GM21528 (cell line): ENCODE results near the gene ZSCAN9.

Source experiments
- ATAC-seq: cut with Tn5 transposase; IDR thresholded peaks from one replicate; pipeline ENCODE4 v1.9.1; 2021; ENCODE audit warnings: mild to moderate bottlenecking, moderate library complexity; ENCODE audit not compliant: unreplicated experiment, low FRiP score

The ZSCAN9 gene

DNA sequence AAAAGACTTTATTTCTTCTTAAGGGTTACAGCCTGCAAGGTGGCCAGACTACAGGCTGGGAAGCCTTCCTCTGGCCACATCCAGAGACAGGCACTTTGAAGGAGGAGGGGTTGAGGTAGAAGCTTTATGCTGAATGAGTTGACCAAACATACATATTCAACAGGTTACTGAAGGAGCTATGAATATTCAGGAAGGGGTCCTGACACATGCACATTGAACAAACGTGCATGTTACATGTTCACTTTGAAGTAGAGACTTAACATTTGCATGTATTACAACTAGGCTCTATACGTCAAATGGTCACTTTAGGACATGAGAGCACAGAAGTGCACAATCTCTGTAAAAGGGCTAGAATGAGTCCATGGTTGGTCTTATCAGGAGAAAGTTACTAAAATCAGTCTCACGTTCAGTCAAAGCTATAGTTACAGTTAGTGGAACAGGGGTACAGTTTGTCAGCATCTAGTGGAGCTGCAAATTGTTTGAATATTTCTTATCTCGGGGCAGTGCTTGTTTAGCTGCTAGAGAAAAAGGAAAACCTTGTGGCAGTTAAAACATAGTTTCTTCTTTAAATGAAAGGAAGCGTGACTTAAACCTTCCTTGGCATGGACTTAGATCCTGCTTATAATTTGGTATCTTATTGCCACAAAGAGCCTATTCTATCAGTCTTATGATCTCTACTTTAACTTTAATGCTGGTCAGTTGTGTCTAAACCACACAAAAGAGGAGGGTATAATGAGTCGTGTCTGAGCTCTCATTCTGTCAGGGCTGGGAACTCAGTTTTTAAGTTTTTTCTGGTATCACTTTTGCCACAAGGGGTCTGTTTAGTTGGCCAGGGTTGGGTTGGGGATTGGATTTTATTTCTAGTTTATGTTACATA is 4.6 kb upstream of the ZSCAN9 start:
- no peak for ATAC-seq

DNA sequence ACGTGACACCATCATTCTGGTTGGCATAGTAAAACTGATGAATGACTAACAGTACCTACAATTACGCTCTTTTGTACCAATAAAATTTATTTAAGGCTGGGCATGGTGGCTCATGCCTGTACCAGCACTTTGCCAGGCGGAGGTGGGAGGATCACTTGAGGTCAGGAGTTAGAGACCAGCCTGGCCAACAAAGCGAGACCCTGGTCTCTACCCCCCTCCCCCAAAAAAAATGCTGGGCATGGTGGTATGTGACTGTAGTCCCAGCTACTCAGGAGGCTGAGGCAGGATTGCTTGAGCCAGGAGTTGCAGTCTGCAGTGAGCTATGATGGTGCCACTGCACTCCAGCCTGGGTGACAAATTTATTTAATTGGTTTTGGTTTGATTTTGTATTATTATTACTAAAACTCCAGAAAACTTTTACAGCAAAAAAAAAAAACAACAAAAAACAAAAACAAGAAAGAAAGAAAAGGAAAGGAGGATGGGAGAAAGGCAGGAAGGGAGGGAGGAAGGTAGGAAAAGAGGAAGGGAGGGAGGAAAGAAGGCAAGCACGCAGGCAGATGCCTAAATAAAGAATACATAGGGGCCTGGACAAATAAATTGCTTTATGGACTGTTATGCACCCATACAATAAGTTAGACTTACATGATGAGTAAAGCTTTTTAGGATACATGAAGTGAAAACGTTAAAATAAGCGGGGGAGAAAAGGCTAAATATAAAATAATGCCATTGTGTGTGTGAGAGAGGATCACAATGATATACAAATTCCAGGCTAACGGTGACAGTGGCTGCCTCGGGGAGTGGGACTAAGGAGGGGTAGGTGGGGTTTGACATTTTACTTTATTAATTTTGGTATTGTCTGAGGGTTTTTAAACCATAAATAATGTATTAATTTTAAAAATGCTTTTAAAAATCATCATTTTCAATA is 682 bp upstream of the ZSCAN9 start:
- no peak for ATAC-seq

DNA sequence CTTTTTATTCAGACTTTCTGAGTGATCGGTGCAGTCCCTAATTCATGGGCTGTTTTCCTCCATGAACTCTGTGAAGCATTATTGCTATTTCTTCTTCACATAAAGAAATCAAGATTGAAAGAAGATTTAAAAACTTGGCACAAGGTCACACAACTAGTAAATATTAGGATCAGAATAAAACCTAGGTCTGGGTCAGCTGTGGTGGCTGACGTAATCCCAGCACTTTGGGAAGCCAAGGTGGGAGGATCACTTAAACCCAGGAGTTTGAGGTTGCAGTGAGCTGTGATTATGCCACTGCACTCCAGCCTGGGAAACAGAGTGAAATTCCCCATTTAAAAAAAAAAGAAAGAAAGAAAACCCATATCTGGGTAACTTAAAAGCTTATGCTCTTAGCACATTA is 1.4 kb downstream of the ZSCAN9 start:
- ATAC-seq: no peak

- ATAC-seq: no peak
Observed at GRCh38 chr6:28232785-28233184, 7.7 kb downstream of the ZSCAN9 start.

DNA sequence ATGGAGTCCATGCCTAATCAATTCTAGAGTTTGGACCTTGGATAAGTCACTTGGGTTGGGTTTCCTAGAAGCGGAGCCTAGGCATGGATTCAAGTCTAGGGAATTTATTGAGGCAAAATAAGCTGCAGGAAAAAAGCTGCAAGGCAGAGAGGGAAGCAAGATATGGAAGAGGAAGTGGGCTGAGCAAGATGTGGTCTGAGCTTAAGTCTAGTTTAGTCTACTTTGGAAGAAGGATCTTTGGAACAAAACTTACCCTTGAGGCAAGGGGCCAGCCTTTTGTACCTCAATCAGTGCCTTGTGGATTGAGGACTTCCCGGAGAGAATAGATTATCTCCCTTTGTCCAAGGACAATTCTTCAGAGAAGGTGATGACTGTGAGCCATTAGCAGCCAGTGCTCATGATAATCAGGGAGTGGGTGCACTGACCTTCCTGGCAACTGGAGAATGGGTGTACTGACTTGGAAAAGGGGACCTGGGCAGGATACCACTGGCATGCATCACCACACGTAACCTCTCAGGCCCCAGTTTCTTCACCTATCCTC is 10.9 kb downstream of the ZSCAN9 start:
- no peak for ATAC-seq

DNA sequence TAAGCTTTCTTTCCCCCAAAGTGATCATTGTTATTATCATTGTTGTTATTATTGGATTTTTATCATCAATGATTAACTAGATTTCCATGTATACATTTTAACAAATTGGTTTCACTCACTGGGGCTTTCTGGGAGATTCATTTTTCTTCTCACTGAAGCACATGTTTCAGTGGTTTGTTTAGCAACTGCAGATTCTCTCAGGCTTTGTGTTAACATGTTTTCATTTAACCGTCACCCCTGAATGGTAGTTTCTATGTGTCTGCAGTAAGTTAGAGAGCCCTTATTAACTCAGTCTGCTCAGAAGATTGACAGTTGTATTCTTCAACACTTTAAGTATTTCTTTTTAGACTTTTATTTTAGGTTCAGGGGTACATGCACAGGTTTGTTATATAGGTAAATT is 14.6 kb downstream of the ZSCAN9 start:
- no peak for ATAC-seq

- no peak for ATAC-seq
Observed at GRCh38 chr6:28240471-28240870, 15.4 kb downstream of the ZSCAN9 start.

GRCh38 chr6:28243946-28244345 is 18.9 kb downstream of the ZSCAN9 start:
- ATAC-seq: no peak

DNA sequence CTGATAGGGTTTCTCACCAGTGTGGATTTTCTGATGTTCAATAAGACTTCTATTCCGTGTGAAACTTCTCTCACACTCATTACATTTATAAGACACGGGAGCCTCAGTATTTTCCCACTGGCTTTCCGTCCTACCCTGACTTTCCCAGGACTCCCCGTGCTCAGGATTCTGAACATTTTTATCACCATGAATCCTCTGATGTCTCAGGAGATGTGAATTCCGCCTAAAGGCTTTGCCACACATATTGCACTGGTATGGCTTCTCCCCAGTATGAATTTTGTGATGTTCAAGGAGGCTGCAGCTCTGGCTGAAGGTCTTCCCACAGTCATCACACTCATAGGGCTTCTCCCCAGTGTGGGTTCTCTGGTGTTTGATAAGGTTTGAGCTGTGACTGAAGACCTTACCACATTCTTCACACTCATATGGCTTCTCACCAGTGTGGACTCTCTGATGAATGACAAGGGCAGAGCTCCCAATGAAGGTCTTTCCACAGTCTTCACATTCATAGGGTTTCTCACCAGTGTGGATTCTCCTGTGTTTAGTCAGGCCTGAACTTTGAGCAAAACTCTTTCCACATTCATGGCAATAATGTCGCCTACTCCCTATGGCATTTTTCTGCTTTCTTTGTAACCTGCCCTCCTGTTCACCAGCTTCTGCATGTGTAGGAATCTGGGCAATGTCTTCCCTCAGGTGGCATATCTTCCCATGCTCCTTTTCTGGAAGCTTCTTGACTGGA is 20.3 kb downstream of the ZSCAN9 start:
- no peak for ATAC-seq

DNA sequence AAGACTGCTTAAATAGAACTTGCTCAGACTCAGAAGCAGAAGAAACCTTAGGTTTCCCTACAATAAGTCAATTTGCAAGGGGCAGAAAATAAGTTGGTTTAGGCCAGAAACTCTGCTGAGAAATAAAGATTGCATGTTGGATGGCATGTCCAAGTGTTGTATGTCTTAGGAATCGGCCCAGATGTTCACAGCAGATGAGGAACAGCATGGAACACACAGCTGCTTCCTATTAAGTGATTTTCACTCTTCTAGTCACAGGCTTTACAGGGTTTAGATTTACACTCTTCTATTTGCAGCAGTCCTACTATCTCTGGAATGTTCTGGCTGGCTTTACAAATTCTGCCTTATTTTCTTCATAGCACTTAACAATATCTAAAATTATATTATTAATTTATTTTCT is 23.8 kb downstream of the ZSCAN9 start:
- no peak for ATAC-seq

GRCh38 chr6:28250747-28251146 is 25.7 kb downstream of the ZSCAN9 start:
- no peak for ATAC-seq

DNA sequence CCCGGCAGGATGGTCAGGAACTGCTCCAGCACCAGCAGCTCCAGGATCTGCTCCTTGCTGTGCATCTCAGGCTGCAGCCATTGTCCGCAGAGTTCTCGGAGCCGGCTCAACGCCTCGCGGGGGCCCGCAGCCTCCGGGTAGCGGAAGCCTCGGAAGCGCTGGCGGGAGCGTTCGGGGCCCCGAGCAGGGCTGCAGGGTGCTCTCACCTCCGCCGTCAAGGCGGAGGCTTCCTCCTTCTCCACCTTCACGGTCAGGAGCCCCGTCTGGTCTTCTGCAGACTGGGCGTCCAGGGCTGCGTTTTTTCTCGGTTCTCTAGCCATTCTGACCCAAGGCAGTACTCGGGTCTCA is 26.6 kb downstream of the ZSCAN9 start:
- peak; percentile 53 for ATAC-seq

DNA sequence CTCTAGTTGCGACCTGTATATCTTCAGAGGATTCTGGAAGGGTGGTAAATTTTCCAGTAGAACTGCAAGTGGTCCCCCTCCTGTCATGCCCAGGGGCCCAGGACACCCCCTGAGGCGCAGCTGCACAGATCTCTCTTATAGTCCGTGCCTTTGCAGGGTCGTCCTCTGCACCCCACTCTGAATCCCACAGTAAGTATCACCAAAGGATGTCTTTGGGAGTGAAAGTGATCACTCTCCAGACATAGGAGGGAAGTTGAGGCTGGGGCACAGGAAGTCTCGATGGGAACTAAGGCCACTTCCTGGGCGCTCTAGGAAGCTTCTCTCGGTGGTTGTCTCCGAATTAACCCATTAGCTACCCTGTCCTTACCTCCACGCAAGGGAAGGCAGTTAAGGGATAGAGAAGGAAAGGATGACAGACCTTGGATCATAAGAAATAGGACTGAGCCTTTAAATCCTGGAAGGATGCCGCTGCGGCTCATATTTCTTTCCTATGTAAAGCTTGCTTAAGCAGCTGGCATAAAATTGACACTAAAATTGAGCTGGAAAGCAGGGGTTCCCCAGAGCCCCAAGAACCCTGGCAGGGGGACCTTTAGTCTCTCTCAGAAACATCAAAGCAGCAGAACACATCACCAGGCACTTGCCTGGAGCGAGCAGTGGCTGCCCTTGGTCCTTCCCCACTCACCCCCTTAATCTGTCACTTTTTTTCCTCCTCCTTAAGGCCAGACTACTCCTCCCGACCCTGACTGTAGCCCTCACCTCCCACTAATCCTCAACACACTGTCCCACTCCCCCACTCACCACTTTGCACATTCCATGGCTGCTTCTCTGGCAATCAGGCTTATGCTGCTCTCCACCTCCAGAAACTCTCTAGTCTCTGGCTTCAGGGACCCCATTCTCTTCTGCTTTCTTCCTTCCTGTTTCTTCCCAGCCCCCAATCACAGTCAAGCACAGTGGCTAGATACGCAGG is 27.2 kb downstream of the ZSCAN9 start, which contains the start of gene ZKSCAN4:
TSS of gene ZKSCAN4 (minus strand) at position 261 of the 967 bp plus-strand sequence. CDS start 289 bp downstream, outside the sequence.
- peak; percentile 82 for ATAC-seq

DNA sequence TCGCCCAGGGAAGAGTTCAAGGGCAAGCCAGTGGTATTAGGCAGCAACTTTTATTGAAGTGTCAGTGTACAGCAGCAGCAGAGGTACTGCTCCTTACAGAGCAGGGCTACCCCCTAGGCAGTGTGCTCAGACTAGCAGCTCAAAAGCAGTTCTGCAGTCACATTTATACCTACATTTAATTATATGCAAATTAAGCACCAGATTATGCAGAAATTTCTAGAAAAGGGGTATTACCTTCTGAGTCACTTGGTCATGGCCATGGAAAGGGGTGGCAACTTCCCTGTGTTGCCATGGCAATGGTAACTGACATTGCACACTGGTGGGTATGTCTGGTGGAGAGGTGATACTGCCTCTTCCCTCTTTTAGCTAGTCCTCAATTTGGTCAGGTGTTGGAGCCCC is 29.0 kb downstream of the ZSCAN9 start:
- ATAC-seq: no peak

DNA sequence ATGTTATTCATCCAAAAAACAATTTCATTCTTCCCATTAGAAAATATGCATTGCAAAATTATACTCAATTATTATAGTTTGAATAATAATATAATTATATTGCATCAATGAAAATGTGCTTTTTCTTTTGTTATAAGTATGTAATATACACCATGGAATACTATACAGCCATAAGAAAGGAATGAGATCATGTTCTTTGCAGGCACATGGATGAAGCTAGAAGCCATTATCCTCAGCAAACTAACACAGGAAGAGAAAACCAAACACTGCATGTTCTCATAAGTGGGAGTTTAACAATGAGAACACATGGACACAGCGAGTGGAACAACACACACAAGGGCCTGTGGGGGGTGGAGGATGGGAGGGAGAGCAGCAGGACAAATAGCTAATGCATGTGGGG is 32.0 kb downstream of the ZSCAN9 start:
- no peak for ATAC-seq

GRCh38 chr6:28258877-28259777 is 34.1 kb downstream of the ZSCAN9 start, which contains the start of gene NKAPL:
Gene NKAPL (plus strand): TSS chr6:28259297. CDS start chr6:28259372, 75 bp downstream.
- no peak for ATAC-seq

GRCh38 chr6:28263922-28264321 is 38.8 kb downstream of the ZSCAN9 start:
- no peak for ATAC-seq

DNA sequence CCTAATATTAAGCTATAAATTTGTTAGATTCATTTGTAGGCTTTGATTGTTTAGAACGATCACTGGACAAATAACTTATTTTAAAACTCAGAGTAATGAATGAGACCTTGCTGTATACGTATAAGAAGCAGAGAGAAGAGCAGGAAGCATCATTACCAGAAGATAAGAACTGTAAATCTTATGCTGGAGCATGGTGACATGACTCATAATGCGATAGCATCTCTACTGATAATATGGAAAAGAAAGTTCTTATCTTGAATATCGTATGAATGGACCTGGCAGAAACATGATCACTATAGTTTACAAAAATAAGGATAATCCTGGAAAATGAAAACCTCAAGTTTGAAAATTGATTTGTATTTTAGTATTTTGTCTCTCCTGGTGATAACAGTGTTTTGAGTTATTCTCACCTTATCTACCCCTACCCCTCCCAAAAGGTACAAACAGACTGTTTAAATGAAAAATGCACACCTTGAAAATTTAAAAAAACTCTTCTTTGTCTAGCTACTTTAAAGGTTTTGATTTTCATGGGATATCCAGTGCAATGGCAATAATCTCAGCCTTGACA is 39.8 kb downstream of the ZSCAN9 start:
- no peak for ATAC-seq
